HG03457 (cell line): ENCODE measurements around the gene SOX11.
"Not testable (repeated sequence)": the region's sequence is repeated elsewhere in the genome, so short reads cannot be mapped to it uniquely, and the experiment has no call there.

Source experiments
- ATAC-seq: cut with Tn5 transposase; IDR thresholded peaks from one replicate; pipeline ENCODE4 v1.9.1; 2021; ENCODE audit warnings: moderate number of reproducible peaks; ENCODE audit not compliant: unreplicated experiment

SOX11 gene

DNA sequence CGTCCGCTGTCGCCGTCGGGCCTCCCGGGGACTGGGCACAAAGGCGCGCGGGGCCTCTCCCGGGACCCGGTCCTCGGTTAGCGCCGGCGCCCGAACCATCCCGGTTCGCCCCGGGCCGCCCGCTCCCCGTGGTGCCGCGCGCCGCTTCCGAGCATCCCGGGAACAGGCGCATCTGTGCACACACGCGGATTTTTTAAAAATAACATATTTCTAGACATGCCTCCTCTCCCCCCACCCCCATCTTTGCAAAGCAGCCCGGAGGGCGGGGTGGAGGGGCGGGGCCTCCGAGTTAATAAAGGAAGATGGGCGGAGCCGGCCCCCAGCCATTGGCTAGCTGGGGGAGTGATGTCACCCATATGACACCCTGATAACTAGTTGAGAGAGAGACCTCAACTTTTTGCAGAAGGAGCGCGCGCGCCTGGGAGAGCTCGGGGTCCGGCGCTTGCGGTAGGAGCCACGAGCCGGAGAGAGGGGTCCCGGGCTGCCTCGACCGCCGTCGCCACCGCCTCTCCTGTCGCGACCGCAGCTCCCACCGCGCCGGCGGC lies at the start of gene SOX11:
SOX11 (plus strand) TSS at position 400 of the 545 bp plus-strand sequence. CDS start 338 bp downstream, outside the sequence.
- no peak for ATAC-seq

- not testable (repeated sequence) for ATAC-seq
Observed at GRCh38 chr2:5652734-5653133, 39.5 kb upstream of the SOX11 start.

- ATAC-seq = not testable (repeated sequence)
Observed at GRCh38 chr2:5653756-5654155, 38.4 kb upstream of the SOX11 start.

GRCh38 chr2:5657231-5657630 lies 35.0 kb upstream of the SOX11 start:
- ATAC-seq = no peak

GRCh38 chr2:5660591-5660990 lies 31.6 kb upstream of the SOX11 start:
- no peak for ATAC-seq

GRCh38 chr2:5661362-5661761 lies 30.8 kb upstream of the SOX11 start:
- no peak for ATAC-seq

- ATAC-seq = no peak
Observed at GRCh38 chr2:5664278-5664681, 27.9 kb upstream of the SOX11 start.

- no peak for ATAC-seq
Observed at GRCh38 chr2:5665066-5665465, 27.1 kb upstream of the SOX11 start.

- no peak for ATAC-seq
Observed at GRCh38 chr2:5666798-5667197, 25.4 kb upstream of the SOX11 start.

GRCh38 chr2:5667655-5668054 lies 24.5 kb upstream of the SOX11 start:
- ATAC-seq = not testable (repeated sequence)

GRCh38 chr2:5668682-5669250 lies 23.4 kb upstream of the SOX11 start:
- ATAC-seq = no peak

- no peak for ATAC-seq
Observed at GRCh38 chr2:5672749-5673144, 19.4 kb upstream of the SOX11 start.

GRCh38 chr2:5673145-5674025 lies 18.8 kb upstream of the SOX11 start:
- no peak for ATAC-seq

DNA sequence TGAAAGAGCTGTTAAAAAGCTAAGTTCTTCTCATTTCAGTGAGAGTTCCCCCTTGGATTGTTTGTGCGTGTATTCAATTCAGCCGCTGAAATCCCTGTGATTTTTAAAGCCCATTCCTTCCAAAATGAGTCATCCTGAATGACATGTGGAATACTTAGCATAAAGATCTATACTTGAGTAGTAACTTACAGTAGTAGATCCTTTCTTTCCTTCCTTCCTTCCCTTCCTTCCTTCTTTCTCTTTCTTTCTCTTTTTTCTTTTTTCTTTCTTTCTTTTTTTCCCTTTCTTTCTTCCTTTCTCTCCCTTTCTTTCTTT lies 18.2 kb upstream of the SOX11 start:
- no peak for ATAC-seq

GRCh38 chr2:5677133-5677532 lies 15.1 kb upstream of the SOX11 start:
- ATAC-seq = no peak

- ATAC-seq = no peak
Observed at GRCh38 chr2:5683471-5683870, 8.7 kb upstream of the SOX11 start.

GRCh38 chr2:5685225-5685624 lies 7.0 kb upstream of the SOX11 start:
- ATAC-seq = no peak

DNA sequence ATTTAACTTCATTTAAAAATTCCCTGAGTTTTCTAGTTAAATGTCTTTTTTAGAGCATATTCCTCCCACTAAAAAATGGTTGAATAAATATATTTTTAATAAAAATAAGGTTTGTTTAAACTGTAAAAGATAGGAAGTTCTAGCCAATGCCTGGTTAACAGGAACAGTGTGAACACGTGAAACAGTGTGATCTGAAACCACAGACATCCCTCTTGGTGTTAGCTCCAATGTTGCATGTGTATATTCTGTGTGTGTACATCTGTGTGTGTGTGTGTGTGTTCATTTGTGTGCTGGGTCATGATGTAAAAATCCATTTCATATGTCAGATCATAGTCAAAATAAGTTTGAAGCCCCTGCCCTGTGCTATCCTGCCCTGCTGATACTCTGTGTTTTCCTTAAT lies 6.1 kb upstream of the SOX11 start:
- ATAC-seq = no peak

- no peak for ATAC-seq
Observed at GRCh38 chr2:5686536-5686935, 5.6 kb upstream of the SOX11 start.

DNA sequence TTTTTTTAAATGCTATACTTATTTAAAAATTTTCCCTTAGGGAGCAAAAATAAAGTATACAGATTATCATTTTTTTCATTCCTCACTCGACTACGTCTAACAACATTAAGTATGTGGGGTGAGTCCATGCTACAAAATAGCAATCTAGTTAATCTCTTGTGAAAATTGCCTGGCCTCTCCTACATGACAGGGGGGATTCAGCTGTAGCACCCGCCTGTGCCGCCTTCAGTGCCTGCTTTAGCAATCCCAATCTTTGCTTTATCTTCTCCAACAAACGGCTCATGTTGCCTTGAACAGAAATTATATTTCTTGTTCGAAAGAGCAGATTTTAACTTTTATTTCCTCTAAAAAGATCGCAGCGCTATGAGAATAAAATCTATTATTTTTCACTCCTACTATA lies 2.4 kb upstream of the SOX11 start:
- no peak for ATAC-seq

DNA sequence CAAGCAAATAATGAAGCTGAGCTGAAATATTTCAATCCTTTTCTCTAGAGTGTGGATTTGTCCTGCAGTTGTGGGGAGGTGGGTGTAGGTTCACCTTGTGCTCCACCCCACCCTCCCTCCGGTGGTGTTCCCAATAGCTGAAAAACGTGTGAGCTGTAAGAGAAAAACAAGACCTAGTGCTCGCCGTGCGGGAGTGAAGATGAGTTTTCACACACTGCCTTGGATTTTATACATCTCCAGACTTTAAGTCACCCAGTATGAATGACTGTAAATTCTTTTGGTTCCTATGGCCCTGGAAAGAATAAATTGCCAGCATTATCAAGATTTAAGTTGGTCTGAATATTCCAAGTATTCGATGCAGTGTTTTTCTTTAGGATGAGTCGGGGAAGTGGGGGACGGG lies 1.9 kb upstream of the SOX11 start:
- no peak for ATAC-seq

DNA sequence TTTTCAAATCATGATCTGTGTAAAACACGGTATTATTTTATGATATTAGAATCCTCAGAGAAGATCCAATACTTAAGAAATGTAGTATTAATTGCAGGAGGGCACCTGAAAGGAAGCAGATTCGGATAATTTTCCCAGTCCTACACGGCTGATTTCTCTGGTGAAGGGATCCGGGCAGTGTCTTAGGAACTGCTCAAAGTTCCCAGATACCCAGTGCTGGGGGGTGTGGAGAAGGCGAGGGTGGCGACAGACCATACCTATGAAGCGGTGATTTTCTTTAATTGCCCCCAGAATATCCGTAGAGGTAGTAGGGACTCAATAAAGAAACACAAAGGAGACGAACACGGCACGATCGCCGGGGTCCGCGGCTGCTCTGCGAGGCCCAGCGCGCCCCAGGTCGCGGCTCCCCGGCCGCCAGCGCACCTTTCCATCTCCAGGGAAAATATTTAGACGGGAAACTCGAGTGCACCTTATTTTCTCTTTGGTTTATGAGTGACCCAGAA lies 1.4 kb upstream of the SOX11 start:
- no peak for ATAC-seq
